SK-N-SH (cell line): ENCODE data around the gene GSTM2. TPM values are rescaled to one million over a fixed set of nuclear protein-coding genes. Genes with fewer than 3 reads are reported as not detected.
A peak's percentile ranks its signal among the peaks of the same experiment; 100 is the strongest.

ENCODE experiments used
- CTCF ChIA-PET: fragments of 300-600, 350-600 bp; formaldehyde crosslinking; extraction: SDS; loops from one replicate; lab custom pipeline; 2021; lab: Yijun Ruan, JAX
- POLR2A ChIA-PET: fragments of 350-600 bp; sonication (Branson Sonifier 250); formaldehyde crosslinking; extraction: SDS; loops from one replicate; lab custom pipeline; 2020; ENCODE audit warnings: antibody characterized with exemption, inconsistent platforms; lab: Yijun Ruan, JAX
- DNase-seq: peaks from one replicate; pipeline ENCODE4 v3.0.0; 2012
- H2AFZ ChIP-seq: fragments of 200-600 bp; sonication (generic); 2 replicates; pipeline ENCODE4 v1.8.1; 2016; ENCODE audit warnings: antibody characterized with exemption, mild to moderate bottlenecking, low read depth
- H3F3A ChIP-seq: fragments of 200-600 bp; sonication (generic); replicated peaks from 2 replicates; pipeline ENCODE3; 2016; ENCODE audit warnings: antibody characterized with exemption, mild to moderate bottlenecking; ENCODE audit not compliant: insufficient read depth
- H3K27ac ChIP-seq, 2 experiments: fragments of 200-500 bp in 1 of 2; fragments of 200-600 bp in 1 of 2; sonication (Bioruptor generic) in 1 of 2; sonication (generic), shearing (Covaris generic) in 1 of 2; 2 replicates each; pipeline versions ENCODE4 v1.5.1 to v1.6.1; 2014 to 2016; ENCODE audit warnings: low read depth in 2 of 2, inconsistent platforms in 1 of 2, low read length in 1 of 2, mild to moderate bottlenecking in 1 of 2, mixed read lengths in 1 of 2
- H3K27me3 ChIP-seq: fragments of 200-600 bp; sonication (generic), shearing (Covaris generic); 2 replicates; pipeline ENCODE4 v1.6.1; 2016; ENCODE audit warnings: mixed run types; ENCODE audit not compliant: insufficient read depth
- H3K36me3 ChIP-seq, 2 experiments: fragments of 200-500 bp in 1 of 2; fragments of 200-600 bp in 1 of 2; sonication (Bioruptor generic) in 1 of 2; sonication (generic) in 1 of 2; replicated peaks in 1 of 2; 2 replicates each; pipeline versions ENCODE3 to v1.5.1; 2014 to 2016; ENCODE audit warnings: low read length in 1 of 2, mild to moderate bottlenecking in 1 of 2; ENCODE audit not compliant: insufficient read depth in 2 of 2, control insufficient read depth in 1 of 2
- H3K4me1 ChIP-seq, 2 experiments: fragments of 200-500 bp in 1 of 2; fragments of 200-600 bp in 1 of 2; sonication (Bioruptor generic) in 1 of 2; sonication (generic), shearing (Covaris generic) in 1 of 2; 2 replicates each; pipeline versions ENCODE4 v1.5.1 to v1.6.1; 2014 to 2016; ENCODE audit warnings: low read depth in 1 of 2, low read length in 1 of 2, mixed run types in 1 of 2; ENCODE audit not compliant: insufficient read depth in 2 of 2, control insufficient read depth in 1 of 2
- H3K4me2 ChIP-seq: fragments of 200-600 bp; sonication (generic), shearing (Covaris generic); 2 replicates; pipeline ENCODE4 v1.6.1; 2017; ENCODE audit warnings: mixed run types
- H3K4me3 ChIP-seq, 2 experiments: fragments of 200-500 bp in 1 of 2; fragments of 200-600 bp in 1 of 2; sonication (Bioruptor generic) in 1 of 2; sonication (generic), shearing (Covaris generic) in 1 of 2; 2 replicates each; pipeline versions ENCODE4 v1.5.1 to v1.8.1; 2014 to 2016; ENCODE audit warnings: low read depth in 2 of 2, inconsistent platforms in 1 of 2, low read length in 1 of 2, mild to moderate bottlenecking in 1 of 2, mixed read lengths in 1 of 2, moderate library complexity in 1 of 2
- H3K79me2 ChIP-seq: fragments of 200-600 bp; sonication (generic); 2 replicates; pipeline ENCODE4 v1.8.1; 2017; ENCODE audit warnings: mild to moderate bottlenecking; ENCODE audit not compliant: insufficient read depth
- H3K9ac ChIP-seq: fragments of 200-600 bp; sonication (generic); 2 replicates; pipeline ENCODE4 v1.6.1; 2017; ENCODE audit warnings: mixed run types
- H3K9me2 ChIP-seq: fragments of 200-600 bp; sonication (generic); 2 replicates; pipeline ENCODE4 v1.6.1; 2017; ENCODE audit warnings: mixed run types
- H3K9me3 ChIP-seq: fragments of 200-600 bp; sonication (generic); 2 replicates; pipeline ENCODE4 v1.6.1; 2017; ENCODE audit warnings: mixed run types, mild to moderate bottlenecking, moderate library complexity
- H4K20me1 ChIP-seq: fragments of 200-600 bp; sonication (generic); 2 replicates; pipeline ENCODE4 v1.6.1; 2017; ENCODE audit warnings: mild to moderate bottlenecking, mixed run types; ENCODE audit not compliant: insufficient read depth
- CHD2 ChIP-seq: fragments of 150-350 bp; IDR thresholded peaks from 2 replicates; pipeline ENCODE4 v1.6.1; 2018; ENCODE audit warnings: low read length; ENCODE audit not compliant: partially characterized antibody
- EZH2phosphoT487 ChIP-seq: fragments of 200-600 bp; sonication (generic); IDR thresholded peaks from 2 replicates; pipeline ENCODE4 v1.6.1; 2017; ENCODE audit warnings: low read depth, mixed run types, mild to moderate bottlenecking, antibody characterized with exemption, moderate library complexity, borderline replicate concordance
- FOXJ3 ChIP-seq: sonication (generic); formaldehyde crosslinking; IDR thresholded peaks from 2 replicates; pipeline ENCODE4 v1.5.1; 2020; ENCODE audit warnings: mild to moderate bottlenecking, missing genetic modification reagents
- GABPA ChIP-seq: IDR thresholded peaks from 2 replicates; pipeline ENCODE4 v1.4.0; 2012; ENCODE audit warnings: low read depth, mild to moderate bottlenecking
- GATA2 ChIP-seq: sonication (generic); formaldehyde crosslinking; IDR thresholded peaks from 2 replicates; pipeline ENCODE4 v1.5.0; 2020; ENCODE audit warnings: mild to moderate bottlenecking, missing genetic modification reagents
- MXI1 ChIP-seq: IDR thresholded peaks from 2 replicates; pipeline ENCODE4 v1.6.1; 2012; ENCODE audit warnings: mild to moderate bottlenecking, low read depth, low read length, improper control_type of control experiment
- POLR2AphosphoS5 ChIP-seq: IDR thresholded peaks from 2 replicates; pipeline ENCODE4 v1.6.1; 2012; ENCODE audit warnings: low read depth, low read length
- RAD21 ChIP-seq: IDR thresholded peaks from 2 replicates; pipeline ENCODE4 v1.6.1; 2012; ENCODE audit warnings: mild to moderate bottlenecking, low read length
- SIN3A ChIP-seq: IDR thresholded peaks from 2 replicates; pipeline ENCODE4 v1.6.1; 2012; ENCODE audit warnings: low read depth, mild to moderate bottlenecking, low read length, moderate library complexity, borderline replicate concordance
- SMC3 ChIP-seq: IDR thresholded peaks from 2 replicates; pipeline ENCODE4 v1.6.1; 2012; ENCODE audit warnings: low read depth, low read length, improper control_type of control experiment
- TAF1 ChIP-seq: IDR thresholded peaks from 2 replicates; pipeline ENCODE4 v1.6.1; 2012; ENCODE audit warnings: low read depth, mild to moderate bottlenecking, low read length, moderate library complexity, borderline replicate concordance
- TCF12 ChIP-seq: IDR thresholded peaks from 2 replicates; pipeline ENCODE4 v1.4.0; 2012
- TEAD4 ChIP-seq: IDR thresholded peaks from 2 replicates; pipeline ENCODE4 v1.4.0; 2012; ENCODE audit warnings: mild to moderate bottlenecking, borderline replicate concordance; ENCODE audit not compliant: insufficient read depth
- YY1 ChIP-seq: IDR thresholded peaks from 2 replicates; pipeline ENCODE4 v1.4.0; 2012; ENCODE audit warnings: low read depth, mild to moderate bottlenecking
- WGBS: methylation state at CpG from one replicate; pipeline ENCODE4 v1.1.6; 2017; ENCODE audit warnings: low lambda C conversion rate; 5-methylcytosine and 5-hydroxymethylcytosine counted together
- polyA plus RNA-seq, 3 experiments: library from polyadenylated mRNA; depleted of rRNA; stranded (reverse); fragments of >200 nt; gene quantifications; 2 replicates each; pipeline ENCODE4 v1.2.3, GENCODE V29; 2012
- TF ChIP-seq, protein P1 (sequence below): IDR thresholded peaks from 2 replicates; pipeline ENCODE4; 2012
- TF ChIP-seq, protein P2 (sequence below): fragments of 150-350 bp; IDR thresholded peaks from 2 replicates; pipeline ENCODE4 v1.6.1; 2017; ENCODE audit warnings: antibody characterized with exemption, low read length, low read depth, borderline replicate concordance
- TF ChIP-seq, protein P3 (sequence below): IDR thresholded peaks from 2 replicates; pipeline ENCODE4 v1.6.1; 2012; ENCODE audit warnings: mild to moderate bottlenecking, low read depth, low read length, moderate library complexity
- TF ChIP-seq, protein P4 (sequence below): IDR thresholded peaks from 2 replicates; pipeline ENCODE4 v1.4.0; 2012; ENCODE audit warnings: low read depth
- TF ChIP-seq, protein P5 (sequence below): IDR thresholded peaks from 2 replicates; pipeline ENCODE4 v1.4.0; 2012; ENCODE audit warnings: low read depth, borderline replicate concordance

GSTM2 gene
- polyA plus RNA-seq, 1 of the 3 experiments (the other 2 are of a cell fraction) = 70.2 TPM

DNA sequence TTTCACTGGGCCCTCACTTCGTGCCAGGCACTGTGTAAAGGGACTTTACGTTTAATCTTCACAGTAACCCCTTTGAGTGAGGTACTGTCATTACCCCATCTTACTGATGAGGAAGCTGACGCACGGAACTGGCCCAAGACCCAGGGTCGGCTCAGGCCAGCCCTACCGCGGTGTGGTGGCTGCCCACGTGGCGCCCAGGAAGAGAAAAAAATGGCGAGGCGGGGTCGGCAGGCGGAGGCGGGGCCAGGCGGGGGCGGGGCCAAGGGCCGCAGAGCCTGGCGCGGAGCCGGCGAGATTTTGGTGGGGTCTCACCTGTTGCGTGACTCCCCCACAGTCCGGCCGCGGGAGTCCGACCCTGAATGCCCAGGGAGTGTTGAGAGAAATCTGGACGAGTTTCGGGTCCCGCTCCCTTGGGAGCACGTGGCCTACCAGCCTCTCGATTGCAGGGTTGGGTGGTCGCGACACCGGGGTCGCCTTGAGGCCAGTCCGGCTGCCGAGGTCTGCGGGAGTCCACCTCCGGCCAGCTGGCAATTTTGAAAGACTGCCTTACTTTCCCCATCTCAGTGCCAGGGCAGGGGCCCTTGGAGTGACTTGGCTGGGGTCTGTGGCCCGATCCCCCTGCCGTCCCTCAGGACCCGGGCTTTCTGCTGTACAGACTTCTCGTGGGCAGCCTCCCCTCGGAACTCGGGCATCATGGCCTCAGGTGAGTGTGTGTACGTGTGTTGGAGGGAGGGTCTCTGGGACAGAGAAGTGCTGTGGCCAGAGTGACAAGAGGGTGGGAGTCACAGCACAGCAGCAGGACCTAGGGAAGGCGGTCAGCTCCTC, 48.1 kb upstream of the GSTM2 start, which contains the start of the genes AMPD2 and GNAT2:
TSS of gene AMPD2 (plus strand) at position 262 of the 825 bp plus-strand sequence. CDS start 1,339 bp downstream, outside the sequence.
TSS of gene GNAT2 (minus strand) at position 41 of the 825 bp plus-strand sequence. CDS start 6,746 bp downstream, outside the sequence.
- H3K27ac ChIP-seq = peak within 1 kb of the TSS; percentile 97 to 98
- TF ChIP-seq SMC3 (no peak), CHD2 (no peak), SIN3A (peak; percentile 88; the same call in 1 of the 2 replicates), GABPA (no peak), YY1 (0 out of 2 replicates have a peak, but pooled peaks have one; percentile 61), POLR2AphosphoS5 (peak; percentile 63), TEAD4 (no peak), GATA2 (CRISPR knock-in tag) (no peak), EZH2phosphoT487 (no peak), MXI1 (peak; percentile 99), FOXJ3 (CRISPR knock-in tag) (no peak), TCF12 (no peak), RAD21 (0 out of 2 replicates have a peak, but pooled peaks have one; percentile 3), TAF1 (peak; percentile 53; the same call in 1 of the 2 replicates)
- TF ChIP-seq, protein P1, sequence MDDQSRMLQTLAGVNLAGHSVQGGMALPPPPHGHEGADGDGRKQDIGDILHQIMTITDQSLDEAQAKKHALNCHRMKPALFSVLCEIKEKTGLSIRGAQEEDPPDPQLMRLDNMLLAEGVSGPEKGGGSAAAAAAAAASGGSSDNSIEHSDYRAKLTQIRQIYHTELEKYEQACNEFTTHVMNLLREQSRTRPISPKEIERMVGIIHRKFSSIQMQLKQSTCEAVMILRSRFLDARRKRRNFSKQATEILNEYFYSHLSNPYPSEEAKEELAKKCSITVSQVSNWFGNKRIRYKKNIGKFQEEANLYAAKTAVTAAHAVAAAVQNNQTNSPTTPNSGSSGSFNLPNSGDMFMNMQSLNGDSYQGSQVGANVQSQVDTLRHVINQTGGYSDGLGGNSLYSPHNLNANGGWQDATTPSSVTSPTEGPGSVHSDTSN = no peak
- TF ChIP-seq, protein P2, sequence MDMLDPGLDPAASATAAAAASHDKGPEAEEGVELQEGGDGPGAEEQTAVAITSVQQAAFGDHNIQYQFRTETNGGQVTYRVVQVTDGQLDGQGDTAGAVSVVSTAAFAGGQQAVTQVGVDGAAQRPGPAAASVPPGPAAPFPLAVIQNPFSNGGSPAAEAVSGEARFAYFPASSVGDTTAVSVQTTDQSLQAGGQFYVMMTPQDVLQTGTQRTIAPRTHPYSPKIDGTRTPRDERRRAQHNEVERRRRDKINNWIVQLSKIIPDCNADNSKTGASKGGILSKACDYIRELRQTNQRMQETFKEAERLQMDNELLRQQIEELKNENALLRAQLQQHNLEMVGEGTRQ = peak; percentile 43; the same call in 1 of the 2 replicates
- TF ChIP-seq, protein P3, sequence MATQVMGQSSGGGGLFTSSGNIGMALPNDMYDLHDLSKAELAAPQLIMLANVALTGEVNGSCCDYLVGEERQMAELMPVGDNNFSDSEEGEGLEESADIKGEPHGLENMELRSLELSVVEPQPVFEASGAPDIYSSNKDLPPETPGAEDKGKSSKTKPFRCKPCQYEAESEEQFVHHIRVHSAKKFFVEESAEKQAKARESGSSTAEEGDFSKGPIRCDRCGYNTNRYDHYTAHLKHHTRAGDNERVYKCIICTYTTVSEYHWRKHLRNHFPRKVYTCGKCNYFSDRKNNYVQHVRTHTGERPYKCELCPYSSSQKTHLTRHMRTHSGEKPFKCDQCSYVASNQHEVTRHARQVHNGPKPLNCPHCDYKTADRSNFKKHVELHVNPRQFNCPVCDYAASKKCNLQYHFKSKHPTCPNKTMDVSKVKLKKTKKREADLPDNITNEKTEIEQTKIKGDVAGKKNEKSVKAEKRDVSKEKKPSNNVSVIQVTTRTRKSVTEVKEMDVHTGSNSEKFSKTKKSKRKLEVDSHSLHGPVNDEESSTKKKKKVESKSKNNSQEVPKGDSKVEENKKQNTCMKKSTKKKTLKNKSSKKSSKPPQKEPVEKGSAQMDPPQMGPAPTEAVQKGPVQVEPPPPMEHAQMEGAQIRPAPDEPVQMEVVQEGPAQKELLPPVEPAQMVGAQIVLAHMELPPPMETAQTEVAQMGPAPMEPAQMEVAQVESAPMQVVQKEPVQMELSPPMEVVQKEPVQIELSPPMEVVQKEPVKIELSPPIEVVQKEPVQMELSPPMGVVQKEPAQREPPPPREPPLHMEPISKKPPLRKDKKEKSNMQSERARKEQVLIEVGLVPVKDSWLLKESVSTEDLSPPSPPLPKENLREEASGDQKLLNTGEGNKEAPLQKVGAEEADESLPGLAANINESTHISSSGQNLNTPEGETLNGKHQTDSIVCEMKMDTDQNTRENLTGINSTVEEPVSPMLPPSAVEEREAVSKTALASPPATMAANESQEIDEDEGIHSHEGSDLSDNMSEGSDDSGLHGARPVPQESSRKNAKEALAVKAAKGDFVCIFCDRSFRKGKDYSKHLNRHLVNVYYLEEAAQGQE = no peak
- TF ChIP-seq, protein P4, sequence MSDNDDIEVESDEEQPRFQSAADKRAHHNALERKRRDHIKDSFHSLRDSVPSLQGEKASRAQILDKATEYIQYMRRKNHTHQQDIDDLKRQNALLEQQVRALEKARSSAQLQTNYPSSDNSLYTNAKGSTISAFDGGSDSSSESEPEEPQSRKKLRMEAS = peak; percentile 99
- TF ChIP-seq, protein P5, sequence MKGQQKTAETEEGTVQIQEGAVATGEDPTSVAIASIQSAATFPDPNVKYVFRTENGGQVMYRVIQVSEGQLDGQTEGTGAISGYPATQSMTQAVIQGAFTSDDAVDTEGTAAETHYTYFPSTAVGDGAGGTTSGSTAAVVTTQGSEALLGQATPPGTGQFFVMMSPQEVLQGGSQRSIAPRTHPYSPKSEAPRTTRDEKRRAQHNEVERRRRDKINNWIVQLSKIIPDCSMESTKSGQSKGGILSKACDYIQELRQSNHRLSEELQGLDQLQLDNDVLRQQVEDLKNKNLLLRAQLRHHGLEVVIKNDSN = peak; percentile 86
- 2% methylated on average over 39 of the region's 47 CpGs for WGBS
- H3K36me3 ChIP-seq = no peaks in the 10 kb centered on the region
- H3K4me2 ChIP-seq = peak within 1 kb of the TSS; percentile 97
- peaks cover 28 to 58% of the 10 kb centered on the region in 2 experiments; a peak in 3 of 4 replicates for H3K4me1 ChIP-seq
- POLR2A ChIA-PET = interaction anchor here (0.7 to 2.3 kb wide), 6 partner anchors 12 to 122 kb away, joined by 3 to 22 read pairs (median 4); partner anchors contain the start of gene GNAI3
- peak; percentile 90 for DNase-seq
- peaks cover 38% of the 10 kb centered on the region for H4K20me1 ChIP-seq
- peaks cover 53% of the 10 kb centered on the region for H3K79me2 ChIP-seq
- H3K4me3 ChIP-seq = peak within 1 kb of the TSS; percentile 85 to 98
- peaks cover 14% of the 10 kb centered on the region for H3F3A ChIP-seq
- peak within 1 kb of the TSS; percentile 99 for H3K9ac ChIP-seq
- H2AFZ ChIP-seq = peak within 1 kb of the TSS; percentile 71
- CTCF ChIA-PET = interaction anchor here (1.0 to 2.8 kb wide), 11 partner anchors 11 to 126 kb away, joined by 3 to 23 read pairs (median 5); partner anchors contain the start of genes CYB561D1 and GSTM4
- H3K9me3 ChIP-seq = no peaks in the 10 kb centered on the region
- H3K27me3 ChIP-seq = no peaks in the 10 kb centered on the region
- H3K9me2 ChIP-seq = no peaks in the 10 kb centered on the region
